LNCAP (cell line): Measurements from ENCODE around the gene TBX18.

ENCODE experiments used
- CTCF ChIP-seq: fragments of 450-650 bp; IDR thresholded peaks from 2 replicates; pipeline ENCODE4 v1.5.1; 2017; ENCODE audit warnings: mild to moderate bottlenecking

Gene TBX18

GRCh38 chr6:84779380-84779779 is 15.0 kb upstream of the TBX18 start:
- TF ChIP-seq CTCF, result no peak

- no peak for TF ChIP-seq CTCF
Observed at GRCh38 chr6:84777888-84778287, 13.5 kb upstream of the TBX18 start.

- no peak for TF ChIP-seq CTCF
Observed at GRCh38 chr6:84776392-84776791, 12.0 kb upstream of the TBX18 start.

DNA sequence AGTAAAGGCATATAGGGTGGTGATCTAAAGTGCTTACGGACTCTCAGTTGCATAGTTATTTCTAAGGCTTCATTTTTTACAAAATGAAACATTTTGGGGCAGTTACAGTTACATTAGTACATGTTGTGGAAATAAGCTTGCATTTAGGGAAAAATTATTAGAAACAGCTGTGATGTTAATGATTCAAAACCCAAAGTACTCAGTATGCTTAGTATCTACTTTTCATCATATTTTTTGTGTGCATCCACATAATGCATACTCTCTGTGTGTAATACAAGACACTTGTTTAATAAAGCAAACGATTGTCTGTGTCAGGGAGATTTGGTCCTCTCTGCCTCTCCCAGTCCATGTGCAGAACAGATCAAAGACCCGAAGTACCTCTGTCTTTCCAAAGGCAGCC is 11.4 kb upstream of the TBX18 start:
- no peak for TF ChIP-seq CTCF

DNA sequence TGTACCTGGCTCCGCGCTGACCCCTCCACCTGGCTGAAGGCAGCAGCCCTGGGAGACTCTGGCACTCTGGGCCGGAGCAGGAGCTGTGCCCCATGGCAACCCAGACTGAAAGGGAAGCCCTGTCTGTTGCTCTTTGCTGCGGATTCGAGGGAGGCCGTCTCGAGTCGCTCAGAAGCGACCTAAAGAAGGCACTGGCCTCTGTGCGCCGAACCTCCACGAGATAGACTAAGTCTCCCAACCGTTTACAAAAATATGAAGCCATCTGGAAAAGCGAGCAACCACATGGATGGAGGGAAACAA is 10.5 kb upstream of the TBX18 start:
- no peak for TF ChIP-seq CTCF

- TF ChIP-seq CTCF, result peak; percentile 46
Observed at GRCh38 chr6:84774157-84774984, 10.0 kb upstream of the TBX18 start.

DNA sequence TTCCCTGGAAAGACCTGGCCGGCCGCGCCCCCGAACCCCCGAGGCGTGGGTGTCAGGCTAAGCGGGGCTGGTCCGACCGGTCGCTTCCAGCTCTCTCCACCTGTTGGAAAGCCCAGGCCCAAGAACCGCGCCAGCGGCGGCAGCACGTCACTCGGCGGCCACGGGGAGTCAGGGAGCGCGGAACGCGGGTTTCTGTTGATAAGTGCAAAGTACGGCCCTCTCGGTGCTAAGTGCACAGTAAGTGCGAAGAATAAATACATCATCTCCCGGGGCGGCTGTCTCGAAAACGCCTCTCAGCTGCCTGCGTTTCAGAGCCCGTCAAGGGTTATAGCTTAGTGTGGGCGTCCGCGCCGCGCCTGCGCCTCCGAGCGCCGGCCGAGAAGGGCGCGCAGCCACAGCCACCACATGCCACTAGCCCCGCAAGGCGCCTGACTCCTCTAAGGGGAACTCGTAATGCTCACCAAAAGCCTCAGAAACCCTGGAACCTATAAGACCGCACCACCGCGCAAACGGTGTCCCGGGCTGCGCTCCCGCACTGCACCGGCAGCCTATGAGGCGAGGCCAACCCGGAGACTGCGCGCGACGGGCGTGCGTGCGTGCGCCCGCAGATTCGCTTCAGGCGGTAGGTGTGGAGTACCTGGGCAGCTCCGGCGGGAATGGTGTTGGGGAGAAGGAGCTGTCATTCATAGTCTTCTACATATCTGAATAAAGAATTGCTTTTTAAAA is 9.2 kb upstream of the TBX18 start:
- TF ChIP-seq CTCF, result no peak

GRCh38 chr6:84773133-84773430 is 8.7 kb upstream of the TBX18 start:
- TF ChIP-seq CTCF, result no peak
